Colonic mucosa (tissue), 4 donors: Measurements from ENCODE around the gene ZNF562. TPM values are rescaled to one million over a fixed set of nuclear protein-coding genes. Genes with fewer than 3 reads are reported as not detected.

ENCODE experiments used
- DNase-seq: peaks from one replicate; pipeline ENCODE4 v3.0.0-alpha.2; 2020
- H3K27ac ChIP-seq: fragments of 200-600 bp; one replicate; pipeline ENCODE4 v1.8.0; 2021
- H3K27me3 ChIP-seq: fragments of 200-600 bp; one replicate; pipeline ENCODE4 v1.8.0; 2021
- H3K36me3 ChIP-seq: fragments of 200-600 bp; one replicate; pipeline ENCODE4 v1.8.0; 2021
- H3K4me1 ChIP-seq: fragments of 200-600 bp; one replicate; pipeline ENCODE4 v1.8.0; 2021; ENCODE audit warnings: mild to moderate bottlenecking
- H3K4me3 ChIP-seq: fragments of 200-600 bp; one replicate; pipeline ENCODE4 v1.8.0; 2021
- H3K9ac ChIP-seq, 2 donors: one replicate each; pipeline ENCODE4 v1.7.0; 2013; ENCODE audit warnings: control low read depth in 2 of 2, low read depth in 2 of 2, low read length in 2 of 2
- H3K9me3 ChIP-seq: fragments of 200-600 bp; one replicate; pipeline ENCODE4 v1.8.0; 2021
- intact Hi-C: fragments of 100-400 bp; cut with DNase I; formaldehyde crosslinking; loops from one replicate; pipeline ENCODE4 v1.14.1; 2022
- total RNA-seq, 2 donors: library from RNA; stranded (reverse); fragmentation: NEBNext Ultra II Directional in 1 of 2; extraction: Animal tissue kit (Norgen Biotek cat#: 25700) in 1 of 2; gene quantifications; one replicate each; pipeline ENCODE4 v1.2.1, GENCODE V29; 2021
- TF ChIP-seq, protein P1 (sequence below): fragments of 200-600 bp; IDR thresholded peaks from one replicate; pipeline ENCODE4 v1.8.0; 2022; ENCODE audit warnings: antibody characterized with exemption, mild to moderate bottlenecking
- donor health status: healthy.
- donor health status: DM: no; HTN: no; CAD: no.
- donor health status: DM: no; HTN: no; CAD: no.

ZNF562 gene
- total RNA-seq, 2 donors from 2014 or later = 34.7 to 37.2 TPM

- H3K27ac ChIP-seq = peak overlapping the region; percentile 96
- no peaks in the 10 kb centered on the region for H3K36me3 ChIP-seq
- peak; percentile 21 for DNase-seq
- intact Hi-C loops = loop anchor here (5.0 kb wide), 1 partner anchor 93 kb away; the partner anchor contains the start of gene ZNF846
- no peaks in the 10 kb centered on the region for H3K4me1 ChIP-seq
- TF ChIP-seq, protein P1, sequence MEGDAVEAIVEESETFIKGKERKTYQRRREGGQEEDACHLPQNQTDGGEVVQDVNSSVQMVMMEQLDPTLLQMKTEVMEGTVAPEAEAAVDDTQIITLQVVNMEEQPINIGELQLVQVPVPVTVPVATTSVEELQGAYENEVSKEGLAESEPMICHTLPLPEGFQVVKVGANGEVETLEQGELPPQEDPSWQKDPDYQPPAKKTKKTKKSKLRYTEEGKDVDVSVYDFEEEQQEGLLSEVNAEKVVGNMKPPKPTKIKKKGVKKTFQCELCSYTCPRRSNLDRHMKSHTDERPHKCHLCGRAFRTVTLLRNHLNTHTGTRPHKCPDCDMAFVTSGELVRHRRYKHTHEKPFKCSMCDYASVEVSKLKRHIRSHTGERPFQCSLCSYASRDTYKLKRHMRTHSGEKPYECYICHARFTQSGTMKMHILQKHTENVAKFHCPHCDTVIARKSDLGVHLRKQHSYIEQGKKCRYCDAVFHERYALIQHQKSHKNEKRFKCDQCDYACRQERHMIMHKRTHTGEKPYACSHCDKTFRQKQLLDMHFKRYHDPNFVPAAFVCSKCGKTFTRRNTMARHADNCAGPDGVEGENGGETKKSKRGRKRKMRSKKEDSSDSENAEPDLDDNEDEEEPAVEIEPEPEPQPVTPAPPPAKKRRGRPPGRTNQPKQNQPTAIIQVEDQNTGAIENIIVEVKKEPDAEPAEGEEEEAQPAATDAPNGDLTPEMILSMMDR = no peak
- H3K9ac ChIP-seq = peak overlapping the region; percentile 85 to 88
- H3K27me3 ChIP-seq = no peaks in the 10 kb centered on the region
- H3K9me3 ChIP-seq = peaks cover 3% of the 10 kb centered on the region
- H3K4me3 ChIP-seq = peak overlapping the region; percentile 91
Measured at GRCh38 chr19:9673912-9674662, 813 bp downstream of the ZNF562 start.

GRCh38 chr19:9672893-9673292 is 2.0 kb downstream of the ZNF562 start:
- intact Hi-C loops = loop anchor here (5.0 kb wide), 1 partner anchor 94 kb away; the partner anchor contains the start of gene ZNF846
- Histone ChIP-seq H3K9me3 (peaks cover 3% of the 10 kb centered on the region), H3K36me3 (no peaks in the 10 kb centered on the region), H3K27me3 (no peaks in the 10 kb centered on the region), H3K4me3 (no peak overlapping the region), H3K27ac (no peak overlapping the region), H3K9ac (no peak overlapping the region), H3K4me1 (no peaks in the 10 kb centered on the region)
- DNase-seq = no peak
- TF ChIP-seq, protein P1 = no peak

GRCh38 chr19:9671655-9672054 is 3.2 kb downstream of the ZNF562 start:
- H3K9me3 ChIP-seq = peaks cover 3% of the 10 kb centered on the region
- H3K9ac ChIP-seq = no peak overlapping the region
- H3K4me3 ChIP-seq = no peak overlapping the region
- no peak for DNase-seq
- TF ChIP-seq, protein P1 = no peak
- no peaks in the 10 kb centered on the region for H3K4me1 ChIP-seq
- intact Hi-C loops = loop anchor here (5.0 kb wide), 1 partner anchor 96 kb away; the partner anchor contains the start of gene ZNF846
- no peaks in the 10 kb centered on the region for H3K36me3 ChIP-seq
- H3K27ac ChIP-seq = no peak overlapping the region
- no peaks in the 10 kb centered on the region for H3K27me3 ChIP-seq

GRCh38 chr19:9668544-9668943 is 6.4 kb downstream of the ZNF562 start:
- Histone ChIP-seq H3K9ac (no peak overlapping the region), H3K27me3 (no peaks in the 10 kb centered on the region), H3K27ac (no peak overlapping the region), H3K4me1 (no peaks in the 10 kb centered on the region), H3K4me3 (no peak overlapping the region), H3K9me3 (peaks cover 3% of the 10 kb centered on the region), H3K36me3 (no peaks in the 10 kb centered on the region)
- TF ChIP-seq, protein P1 = no peak
- DNase-seq = no peak
- intact Hi-C loops = no loop called here

DNA sequence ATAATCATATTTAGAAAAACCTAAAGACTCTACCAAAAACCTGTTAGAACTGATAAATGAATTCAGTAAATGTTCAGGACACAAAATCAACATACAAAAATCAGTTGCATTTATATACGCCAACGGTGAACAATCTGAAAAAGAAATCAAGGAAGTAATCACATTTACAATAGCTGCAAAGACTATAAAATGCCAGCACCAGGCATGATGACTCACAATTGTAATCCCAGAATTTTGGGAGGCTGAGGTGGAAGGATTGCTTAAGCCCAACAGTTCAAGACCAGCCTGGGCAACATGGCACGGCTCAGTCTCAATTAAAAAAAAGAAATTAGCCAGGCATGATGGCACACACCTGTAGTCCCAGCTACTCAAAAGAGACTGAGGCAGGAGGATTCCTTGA is 7.0 kb downstream of the ZNF562 start:
- Histone ChIP-seq H3K36me3 (no peaks in the 10 kb centered on the region), H3K4me1 (no peaks in the 10 kb centered on the region), H3K9me3 (no peaks in the 10 kb centered on the region), H3K27me3 (no peaks in the 10 kb centered on the region), H3K27ac (peak overlapping the region; percentile 34), H3K4me3 (no peak overlapping the region), H3K9ac (no peak overlapping the region)
- TF ChIP-seq, protein P1 = no peak
- intact Hi-C loops = no loop called here
- DNase-seq = peak; percentile 21
